RWPE1 (cell line): ENCODE results near the gene NACC2.
A peak's percentile ranks its signal among the peaks of the same experiment; 100 is the strongest.
"Not testable (repeated sequence)": the region's sequence is repeated elsewhere in the genome, so short reads cannot be mapped to it uniquely, and the experiment has no call there.

Experiments used
- CTCF ChIA-PET: fragments of 350-600 bp; sonication (Branson Sonifier 250); formaldehyde crosslinking; extraction: SDS; loops from one replicate; lab custom pipeline; 2021; lab: Yijun Ruan, JAX
- POLR2A ChIA-PET: fragments of 400-600 bp; formaldehyde crosslinking; extraction: SDS; loops from one replicate; lab custom pipeline; 2020; ENCODE audit warnings: antibody characterized with exemption; ENCODE audit not compliant: low non-redundant PET; lab: Yijun Ruan, JAX
- DNase-seq: peaks from one replicate; pipeline ENCODE4 v3.0.0; 2012; ENCODE audit warnings: low spot score
- H3K27ac ChIP-seq: fragments of 450-650 bp; 2 replicates; pipeline ENCODE4 v1.5.1; 2017
- CTCF ChIP-seq: fragments of 450-650 bp; conservative IDR thresholded peaks from 2 replicates; pipeline ENCODE4 v1.5.1; 2017; ENCODE audit warnings: low read depth, mild to moderate bottlenecking

NACC2 gene

GRCh38 chr9:136043441-136043991 lies 51.6 kb downstream of the NACC2 start:
- H3K27ac ChIP-seq: peak overlapping the region; percentile 17
- TF ChIP-seq CTCF: no peak
- POLR2A ChIA-PET: no interaction called here
- DNase-seq: no peak
- CTCF ChIA-PET: no interaction called here

DNA sequence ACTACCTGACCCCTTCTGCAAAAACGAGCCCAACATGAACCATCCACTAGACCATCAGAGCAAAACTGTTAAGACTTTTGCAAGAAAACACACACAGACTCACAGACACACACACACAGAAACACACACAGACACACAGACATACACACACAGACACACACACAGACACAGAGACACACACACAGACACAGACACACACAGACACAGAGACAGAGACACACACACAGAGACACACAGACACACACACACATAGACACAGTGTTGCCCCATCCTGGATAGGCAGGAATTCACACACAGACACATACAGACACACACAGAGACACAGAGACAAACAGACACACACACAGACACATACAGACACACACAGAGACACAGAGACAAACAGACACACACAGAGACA lies 52.5 kb downstream of the NACC2 start:
- no peak for TF ChIP-seq CTCF
- no peak overlapping the region for H3K27ac ChIP-seq
- no peak for DNase-seq
- ChIA-PET POLR2A (no interaction called here), CTCF (no interaction called here)

- POLR2A ChIA-PET, CTCF ChIA-PET: not testable (repeated sequence)
Observed at GRCh38 chr9:136040848-136041247, 54.2 kb downstream of the NACC2 start.

DNA sequence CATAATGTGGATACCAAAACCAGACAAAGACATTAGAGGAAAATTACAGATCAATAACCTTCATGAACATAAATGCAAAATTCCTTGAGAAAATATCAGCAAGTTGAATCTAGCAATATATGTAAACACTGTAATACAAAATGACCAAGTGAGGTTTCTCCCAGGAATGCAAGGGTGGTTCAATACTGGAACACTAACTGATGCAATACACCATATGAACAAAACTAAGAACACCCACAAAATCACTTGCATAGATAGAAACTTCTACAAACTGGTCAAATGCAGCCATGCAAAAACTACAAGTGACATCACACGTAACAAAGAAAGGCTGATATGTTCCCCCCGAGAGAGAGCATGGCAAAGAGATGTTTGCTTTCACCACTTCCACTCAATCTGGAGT lies 55.6 kb downstream of the NACC2 start:
- ChIA-PET CTCF (no interaction called here), POLR2A (no interaction called here)
- TF ChIP-seq CTCF: no peak
- DNase-seq: no peak
- H3K27ac ChIP-seq: no peak overlapping the region

More at GRCh38 chr9:136040848-136041247, 54.2 kb downstream of the NACC2 start:
- H3K27ac ChIP-seq, DNase-seq: not testable (repeated sequence)

DNA sequence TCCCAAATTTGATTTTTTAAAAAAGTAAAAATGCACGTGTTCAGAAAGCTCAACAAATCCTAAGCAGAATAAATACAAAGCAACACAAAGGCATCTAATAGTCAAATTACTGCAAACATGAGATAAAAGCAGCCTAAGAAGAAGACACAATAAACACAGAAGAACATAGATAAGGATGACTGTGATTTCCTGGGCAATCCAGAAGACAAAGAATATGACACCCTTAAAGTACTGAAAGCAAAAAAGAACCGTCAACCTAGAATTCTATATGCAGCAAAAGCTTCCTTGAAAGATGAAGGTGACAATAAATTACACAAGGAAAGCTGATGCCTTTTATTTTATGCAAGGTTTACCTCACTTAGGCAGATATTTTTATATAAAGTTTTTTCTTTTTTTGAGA lies 58.2 kb downstream of the NACC2 start:
- H3K27ac ChIP-seq: no peak overlapping the region
- no peak for TF ChIP-seq CTCF
- CTCF ChIA-PET: no interaction called here
- no peak for DNase-seq
- POLR2A ChIA-PET: no interaction called here

- no peak overlapping the region for H3K27ac ChIP-seq
- TF ChIP-seq CTCF: no peak
- no peak for DNase-seq
- CTCF ChIA-PET: no interaction called here
- POLR2A ChIA-PET: no interaction called here
Observed at GRCh38 chr9:136036050-136036449, 59.0 kb downstream of the NACC2 start.

GRCh38 chr9:136031741-136032730 lies 63.1 kb downstream of the NACC2 start:
- CTCF ChIA-PET: interaction anchor here (0.6 kb wide), 2 partner anchors 13 to 330 kb away, joined by 3 to 4 read pairs; partner anchors contain the start of gene KCNT1
- POLR2A ChIA-PET: no interaction called here
- no peak overlapping the region for H3K27ac ChIP-seq
- no peak for TF ChIP-seq CTCF
- DNase-seq: no peak
